Activated CD8-positive, alpha-beta memory T cell treated with anti-CD3 and anti-CD28 coated beads for 36 hours (primary cell): ENCODE results near the gene MAGI2. TPM values are rescaled to one million over a fixed set of nuclear protein-coding genes. Genes with fewer than 3 reads are reported as not detected.

Source experiments
- CTCF ChIA-PET: fragments of 350-600 bp; sonication (Branson Sonifier 250); formaldehyde crosslinking; loops from one replicate; lab custom pipeline; 2021; ENCODE audit warnings: antibody characterized with exemption; lab: Charles Lee
- POLR2A ChIA-PET: fragments of 350-600 bp; sonication (Branson Sonifier 250); formaldehyde crosslinking; loops from one replicate; lab custom pipeline; 2021; ENCODE audit warnings: antibody characterized with exemption; lab: Charles Lee
- total RNA-seq, 2 experiments: library from RNA; stranded (reverse); gene quantifications; one replicate each; pipeline ENCODE4 v1.2.3, GENCODE V29; 2021

The MAGI2 gene
- total RNA-seq, 2 experiments from 2014 or later, result 0.17 to 0.30 TPM

- ChIA-PET POLR2A (no interaction called here), CTCF (no interaction called here)
Measured at GRCh38 chr7:79285756-79286155, 167.7 kb downstream of the MAGI2 start.

GRCh38 chr7:79284211-79284610 lies 169.3 kb downstream of the MAGI2 start:
- CTCF ChIA-PET, result no interaction called here
- POLR2A ChIA-PET, result no interaction called here

GRCh38 chr7:79282882-79283602 lies 170.4 kb downstream of the MAGI2 start:
- ChIA-PET POLR2A (no interaction called here), CTCF (no interaction called here)

- POLR2A ChIA-PET, result no interaction called here
- CTCF ChIA-PET, result no interaction called here
Measured at GRCh38 chr7:79282070-79282694, 171.3 kb downstream of the MAGI2 start.

DNA sequence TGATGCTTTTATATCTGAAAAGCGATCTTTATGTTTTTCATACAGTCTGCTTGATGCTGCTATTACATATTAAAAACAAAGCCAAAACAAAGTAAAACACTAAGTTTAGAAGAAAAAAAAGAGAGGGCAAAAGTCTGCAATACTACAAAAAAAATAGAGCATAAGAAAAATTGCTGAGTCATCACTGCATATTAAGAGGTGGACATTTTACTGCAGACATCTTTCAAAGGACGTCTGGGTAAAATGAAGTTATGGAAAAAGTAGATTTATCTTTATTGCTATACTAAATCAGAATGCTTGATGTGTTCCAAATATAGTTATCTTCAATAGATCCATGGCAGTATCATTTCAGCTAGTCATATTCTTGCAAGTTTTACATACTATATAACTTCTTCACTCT lies 172.0 kb downstream of the MAGI2 start:
- POLR2A ChIA-PET, result no interaction called here
- CTCF ChIA-PET, result no interaction called here

DNA sequence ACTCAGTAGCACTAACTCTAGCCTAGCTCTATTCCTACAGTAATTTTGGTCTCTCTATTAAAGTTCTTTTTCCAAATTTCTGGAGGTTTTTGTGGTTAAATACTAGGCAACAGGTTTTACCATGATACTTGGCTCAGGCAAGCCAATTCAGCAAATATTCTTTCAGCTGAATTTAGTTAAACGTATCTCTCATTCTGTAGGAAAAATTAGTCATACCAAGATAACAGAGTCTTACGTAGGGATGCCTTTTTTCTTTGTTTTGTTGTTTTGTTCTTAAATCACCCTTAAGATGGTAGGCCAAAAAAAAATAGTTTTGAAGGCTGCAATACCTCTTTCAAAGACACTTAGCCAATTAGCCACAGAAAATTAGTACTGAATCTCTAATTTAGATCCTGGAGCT lies 180.5 kb downstream of the MAGI2 start:
- ChIA-PET CTCF (no interaction called here), POLR2A (no interaction called here)

DNA sequence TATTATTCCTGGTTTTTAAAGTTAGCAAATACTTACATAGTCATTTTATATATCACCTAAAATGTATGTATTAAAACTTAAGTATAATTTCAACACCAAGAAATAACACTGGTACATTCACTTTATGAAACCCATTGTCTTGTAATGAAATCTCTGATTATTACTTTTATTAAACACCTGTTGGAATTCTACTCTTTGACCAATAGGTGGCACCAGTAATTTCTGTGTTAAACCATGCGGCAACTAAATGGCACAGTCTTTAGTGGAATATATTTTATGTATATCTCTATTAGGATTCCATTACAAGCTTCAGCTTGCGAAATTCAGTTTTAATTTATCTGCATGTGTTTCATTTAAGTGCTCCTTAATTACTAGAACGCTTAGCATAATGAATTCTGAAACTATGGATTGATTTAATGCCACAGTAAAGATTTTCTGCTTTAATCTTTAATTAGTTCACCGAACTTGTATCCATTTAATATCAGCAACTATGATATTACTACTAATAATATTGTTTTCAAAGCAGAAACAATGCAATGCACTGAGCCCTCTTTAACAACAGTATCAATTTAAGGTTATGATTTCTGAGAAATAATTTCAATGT lies 181.3 kb downstream of the MAGI2 start:
- CTCF ChIA-PET, result no interaction called here
- POLR2A ChIA-PET, result no interaction called here

GRCh38 chr7:79268730-79269129 lies 184.7 kb downstream of the MAGI2 start:
- ChIA-PET POLR2A (no interaction called here), CTCF (no interaction called here)

- CTCF ChIA-PET, result no interaction called here
Measured at GRCh38 chr7:79258826-79259225, 194.6 kb downstream of the MAGI2 start.

GRCh38 chr7:79257959-79258358 lies 195.5 kb downstream of the MAGI2 start:
- CTCF ChIA-PET, result no interaction called here
- POLR2A ChIA-PET, result no interaction called here

More at GRCh38 chr7:79258826-79259225, 194.6 kb downstream of the MAGI2 start:
- POLR2A ChIA-PET, result no interaction called here

GRCh38 chr7:79245623-79246249 lies 207.7 kb downstream of the MAGI2 start:
- POLR2A ChIA-PET, result no interaction called here
- CTCF ChIA-PET, result no interaction called here

DNA sequence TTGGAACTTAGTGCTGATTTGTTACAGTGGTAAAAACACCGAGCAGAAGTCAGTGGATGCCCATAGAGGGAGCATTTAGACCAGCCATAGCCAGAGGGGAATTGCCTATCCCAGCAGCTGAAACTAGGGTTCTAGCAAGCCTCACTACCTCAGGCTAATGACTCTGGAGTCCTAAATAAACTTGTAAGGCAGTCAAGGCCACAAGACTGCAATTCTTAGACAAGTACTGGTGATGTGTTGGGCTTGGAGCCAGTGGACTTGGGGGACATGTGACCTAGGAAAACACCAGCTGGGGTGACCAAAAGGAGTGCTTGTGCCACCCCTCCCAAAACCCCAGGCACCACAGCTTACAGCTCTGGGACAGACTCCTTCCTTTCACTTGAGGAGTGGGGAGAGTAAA lies 209.0 kb downstream of the MAGI2 start:
- CTCF ChIA-PET, result no interaction called here

GRCh38 chr7:79241288-79242060 lies 212.0 kb downstream of the MAGI2 start:
- ChIA-PET POLR2A (no interaction called here), CTCF (no interaction called here)

More for the DNA sequence above, 209.0 kb downstream of the MAGI2 start:
- POLR2A ChIA-PET, result no interaction called here

GRCh38 chr7:79240413-79240812 lies 213.1 kb downstream of the MAGI2 start:
- CTCF ChIA-PET, result no interaction called here
- POLR2A ChIA-PET, result no interaction called here

- CTCF ChIA-PET, result no interaction called here
- POLR2A ChIA-PET, result no interaction called here
Measured at GRCh38 chr7:79236352-79237028, 217.0 kb downstream of the MAGI2 start.

- ChIA-PET CTCF (no interaction called here), POLR2A (no interaction called here)
Measured at GRCh38 chr7:79227044-79227443, 226.4 kb downstream of the MAGI2 start.

DNA sequence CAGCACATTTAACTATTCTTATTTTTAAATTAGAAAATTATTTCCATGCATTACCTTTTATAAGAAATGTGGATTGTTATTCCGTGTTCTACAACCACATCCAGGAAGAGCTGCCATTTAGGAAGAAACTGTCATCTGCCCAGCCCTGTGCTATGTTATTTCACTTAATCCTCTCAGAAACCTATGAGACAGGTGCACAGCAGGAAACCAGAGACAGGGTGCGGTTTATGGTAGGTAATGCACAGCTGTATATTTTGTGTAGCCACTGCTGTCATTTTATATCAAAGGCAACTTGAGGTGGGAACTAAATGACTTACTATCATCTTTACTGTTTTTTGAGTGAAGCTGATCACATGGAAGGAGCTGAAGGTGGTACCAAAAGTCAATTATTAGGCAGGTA lies 232.3 kb downstream of the MAGI2 start:
- CTCF ChIA-PET, result no interaction called here

GRCh38 chr7:79217976-79218626 lies 235.4 kb downstream of the MAGI2 start:
- CTCF ChIA-PET, result no interaction called here
- POLR2A ChIA-PET, result no interaction called here

More for the DNA sequence above, 232.3 kb downstream of the MAGI2 start:
- POLR2A ChIA-PET, result no interaction called here

DNA sequence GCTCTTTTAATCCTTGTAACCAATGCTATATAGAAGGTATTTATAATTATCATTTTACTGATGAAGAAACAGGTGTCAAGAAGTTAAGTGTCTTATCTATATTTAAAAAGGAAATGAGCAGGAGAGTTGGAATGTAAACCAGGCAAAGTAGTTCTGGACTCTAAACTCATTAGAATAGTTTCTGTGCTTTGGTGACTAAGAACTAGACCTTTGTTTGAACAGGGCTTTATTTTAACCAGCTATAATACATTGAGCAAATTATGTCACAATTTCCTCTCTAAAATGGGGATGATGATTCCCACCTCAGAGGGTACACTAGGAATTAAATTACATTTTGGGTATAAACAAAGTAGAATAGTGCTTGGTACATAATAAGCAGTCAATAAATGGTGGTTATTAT lies 236.0 kb downstream of the MAGI2 start:
- POLR2A ChIA-PET, result no interaction called here

More for the DNA sequence above, 236.0 kb downstream of the MAGI2 start:
- CTCF ChIA-PET, result no interaction called here
